OCI-LY3 (cell line): ENCODE data around the gene NOL4L.

Experiments used
- H2AFZ ChIP-seq: fragments of 200-600, 300-600 bp; shearing (Covaris generic); 2 replicates; pipeline ENCODE4 v1.6.0; 2014; ENCODE audit warnings: antibody characterized with exemption, low read depth, low read length
- H3K27ac ChIP-seq: fragments of 200-600, 300-600 bp; sonication (generic); 2 replicates; pipeline ENCODE4 v1.5.1; 2014; ENCODE audit warnings: mild to moderate bottlenecking, low read length, moderate library complexity, mixed read lengths
- H3K27me3 ChIP-seq: fragments of 200-600, 300-600 bp; sonication (generic); 2 replicates; pipeline ENCODE4 v1.6.1; 2014; ENCODE audit warnings: low read depth, low read length, mixed read lengths
- H3K36me3 ChIP-seq: fragments of 200-600, 300-600 bp; sonication (generic); replicated peaks from 2 replicates; pipeline ENCODE3; 2014; ENCODE audit warnings: low read depth, low read length, mixed read lengths
- H3K4me1 ChIP-seq: fragments of 300-600, 200-600 bp; sonication (generic); 2 replicates; pipeline ENCODE4 v1.6.1; 2014; ENCODE audit warnings: low read length, mixed read lengths
- H3K4me2 ChIP-seq: fragments of 200-600, 300-600 bp; sonication (generic); 2 replicates; pipeline ENCODE4 v1.6.1; 2014; ENCODE audit warnings: low read length, mixed read lengths
- H3K4me3 ChIP-seq: fragments of 300-600, 200-600 bp; sonication (generic); 2 replicates; pipeline ENCODE4 v1.5.1; 2014; ENCODE audit warnings: antibody characterized with exemption, mild to moderate bottlenecking, low read length, moderate library complexity
- H3K79me2 ChIP-seq: fragments of 300-600, 200-600 bp; shearing (Covaris generic); 2 replicates; pipeline ENCODE4 v1.6.1; 2014; ENCODE audit warnings: mild to moderate bottlenecking, low read length, mixed read lengths
- H3K9ac ChIP-seq: fragments of 300-600, 200-600 bp; shearing (Covaris generic); 2 replicates; pipeline ENCODE4 v1.6.0; 2014; ENCODE audit warnings: mild to moderate bottlenecking, low read length, moderate library complexity
- H3K9me3 ChIP-seq: fragments of 200-600, 300-600 bp; shearing (Covaris generic); 2 replicates; pipeline ENCODE4 v1.6.1; 2014; ENCODE audit warnings: low read length, mixed read lengths; ENCODE audit not compliant: insufficient read depth
- H4K20me1 ChIP-seq: fragments of 200-600, 300-600 bp; sonication (generic); 2 replicates; pipeline ENCODE4 v1.6.1; 2016; ENCODE audit warnings: low read length, mixed read lengths; ENCODE audit not compliant: insufficient read depth
- CTCF ChIP-seq: fragments of 200-600, 300-600 bp; sonication (generic); IDR thresholded peaks from 2 replicates; pipeline ENCODE4 v1.5.1; 2014; ENCODE audit warnings: antibody characterized with exemption, low read length, low read depth
- EZH2phosphoT487 ChIP-seq: fragments of 200-600 bp; shearing (Covaris generic); IDR thresholded peaks from 2 replicates; pipeline ENCODE4 v1.6.1; 2018; ENCODE audit warnings: antibody characterized with exemption, mixed run types, low read depth

NOL4L gene

GRCh38 chr20:32451682-32452461, 133.3 kb downstream of the NOL4L start:
- no peak; the same call in 1 of the 2 replicates for TF ChIP-seq CTCF
- TF ChIP-seq EZH2phosphoT487: no peak
- Histone ChIP-seq H3K4me3 (peak overlapping the region; percentile 67), H3K36me3 (no peaks in the 10 kb centered on the region), H3K27ac (peak overlapping the region; percentile 28; the same call in 1 of the 2 replicates), H3K9me3 (no peaks in the 10 kb centered on the region), H3K79me2 (no peaks in the 10 kb centered on the region), H3K4me2 (peak overlapping the region; percentile 85), H2AFZ (no peak overlapping the region; the same call in 1 of the 2 replicates), H3K9ac (peak overlapping the region; percentile 46; the same call in 1 of the 2 replicates), H3K4me1 (peaks cover 59% of the 10 kb centered on the region), H3K27me3 (no peaks in the 10 kb centered on the region), H4K20me1 (no peaks in the 10 kb centered on the region)

GRCh38 chr20:32451340-32451681, 133.8 kb downstream of the NOL4L start:
- Histone ChIP-seq H3K27me3 (no peaks in the 10 kb centered on the region), H3K4me2 (peak overlapping the region; percentile 85), H3K4me3 (peak overlapping the region; percentile 67), H3K9ac (peak overlapping the region; percentile 46; the same call in 1 of the 2 replicates), H3K27ac (peak overlapping the region; percentile 28; the same call in 1 of the 2 replicates), H3K4me1 (peaks cover 53% of the 10 kb centered on the region), H3K9me3 (no peaks in the 10 kb centered on the region), H4K20me1 (no peaks in the 10 kb centered on the region), H3K36me3 (no peaks in the 10 kb centered on the region), H2AFZ (no peak overlapping the region; the same call in 1 of the 2 replicates), H3K79me2 (no peaks in the 10 kb centered on the region)
- TF ChIP-seq CTCF: no peak
- no peak for TF ChIP-seq EZH2phosphoT487

- H4K20me1 ChIP-seq: no peaks in the 10 kb centered on the region
- H2AFZ ChIP-seq: no peak overlapping the region; the same call in 1 of the 2 replicates
- H3K4me2 ChIP-seq: peak overlapping the region; percentile 85
- H3K4me1 ChIP-seq: peaks cover 52% of the 10 kb centered on the region
- H3K9me3 ChIP-seq: no peaks in the 10 kb centered on the region
- TF ChIP-seq EZH2phosphoT487: no peak
- TF ChIP-seq CTCF: no peak
- no peaks in the 10 kb centered on the region for H3K36me3 ChIP-seq
- H3K79me2 ChIP-seq: no peaks in the 10 kb centered on the region
- no peaks in the 10 kb centered on the region for H3K27me3 ChIP-seq
- peak overlapping the region; percentile 15; the same call in 1 of the 2 replicates for H3K9ac ChIP-seq
- H3K27ac ChIP-seq: peak overlapping the region; percentile 28; the same call in 1 of the 2 replicates
- peak overlapping the region; percentile 8; the same call in 1 of the 2 replicates for H3K4me3 ChIP-seq
Observed at GRCh38 chr20:32450484-32451061, 134.6 kb downstream of the NOL4L start.

GRCh38 chr20:32449890-32450401, 135.2 kb downstream of the NOL4L start:
- Histone ChIP-seq H3K4me3 (peak overlapping the region; percentile 8; the same call in 1 of the 2 replicates), H3K4me1 (peaks cover 52% of the 10 kb centered on the region), H3K4me2 (peak overlapping the region; percentile 85), H3K9ac (peak overlapping the region; percentile 15; the same call in 1 of the 2 replicates), H3K27ac (peak overlapping the region; percentile 28; the same call in 1 of the 2 replicates), H2AFZ (no peak overlapping the region; the same call in 1 of the 2 replicates), H4K20me1 (no peaks in the 10 kb centered on the region), H3K36me3 (no peaks in the 10 kb centered on the region), H3K27me3 (no peaks in the 10 kb centered on the region), H3K79me2 (no peaks in the 10 kb centered on the region), H3K9me3 (no peaks in the 10 kb centered on the region)
- TF ChIP-seq EZH2phosphoT487: no peak
- TF ChIP-seq CTCF: no peak
